ENCODE measurements around the gene ULK3. TPM values are rescaled to one million over a fixed set of nuclear protein-coding genes. Genes with fewer than 3 reads are reported as not detected.

ULK3 gene
- total and polyA plus RNA-seq, 2 of the 4 experiments (the other 2 are of a cell fraction) = 11.8 to 22.7 TPM

DNA sequence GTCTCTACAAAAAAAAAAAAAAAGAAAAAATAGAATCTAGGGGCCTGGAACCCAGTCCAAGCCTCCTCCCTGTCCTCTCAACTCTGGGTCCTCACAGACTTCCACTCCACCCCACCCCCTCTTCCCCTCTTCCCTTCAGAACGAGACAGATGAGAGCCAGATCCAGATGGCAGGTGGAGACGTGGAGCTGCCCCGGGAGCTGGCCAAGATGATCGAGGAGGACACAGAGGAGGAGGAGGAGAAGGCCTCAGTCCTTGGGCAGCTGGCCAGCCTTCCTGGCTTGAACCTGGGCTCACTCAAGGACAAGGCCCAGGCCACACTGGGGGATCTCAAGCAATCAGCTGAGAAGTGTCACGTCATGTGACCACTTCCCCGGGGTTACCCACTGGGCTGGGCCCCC is 13.0 kb downstream of the ULK3 start:
- no peak overlapping the region for H3K56ac ChIP-seq (ENCODE audit: extremely low read depth, insufficient read depth, low read length)
- H4K8ac ChIP-seq (ENCODE audit: low read depth in 2 of 2, low read length in 2 of 2) = no peak overlapping the region
- H3K9ac ChIP-seq (ENCODE audit: low read depth, low read length) = no peak overlapping the region
- H2BK15ac ChIP-seq (ENCODE audit: low read depth, low read length) = no peak overlapping the region
- no peaks in the 10 kb centered on the region for H3K9me3 ChIP-seq (ENCODE audit: control insufficient read depth, insufficient read depth, low read length)
- H2BK5ac ChIP-seq (ENCODE audit: low read depth, low read length, poor library complexity, severe bottlenecking) = no peak overlapping the region
- no peak overlapping the region for H3K4ac ChIP-seq (ENCODE audit: low read depth, low read length)
- DNase-seq = no peak
- H2AK9ac ChIP-seq (replicated peaks; ENCODE audit: low read depth, low read length, poor library complexity) = peak overlapping the region; percentile 16
- intact Hi-C loops (cut with micrococcal nuclease) (no loop called here), dilution Hi-C loops (cut with HindIII; ENCODE audit: low sequenced_read_pairs, unreplicated experiment) (no loop called here), in situ Hi-C loops (cut with MboI; ENCODE audit: low sequenced_read_pairs) (no loop called here)
- H3K4me2 ChIP-seq (ENCODE audit: low read depth, low read length) = no peak overlapping the region
- H2BK20ac ChIP-seq (ENCODE audit: low read depth, low read length) = no peak overlapping the region
- H3K27ac ChIP-seq (ENCODE audit: insufficient read depth, low read length) = no peak overlapping the region
- BruUV-seq (replicated peaks) = no TSS peak
- POLR2A ChIA-PET (ENCODE audit: unreplicated experiment) = interaction anchor here (0.5 kb wide), 1 partner anchor 51 kb away, joined by 3 read pairs; no protein-coding TSS in a partner anchor
- peaks cover 36% of the 10 kb centered on the region for H3K27me3 ChIP-seq (ENCODE audit: control insufficient read depth, insufficient read depth, low read length)
- no peaks in the 10 kb centered on the region for H3K36me3 ChIP-seq (ENCODE audit: control insufficient read depth, insufficient read depth, low read length)
- no peak for TF ChIP-seq MAZ (IDR thresholded peaks at IDR 0.05; ENCODE audit: borderline replicate concordance, low read depth, low read length)
- TF ChIP-seq RCOR1 (IDR thresholded peaks at IDR 0.05; ENCODE audit: insufficient replicate concordance, low read length) = no peak
- TF ChIP-seq, protein P1, sequence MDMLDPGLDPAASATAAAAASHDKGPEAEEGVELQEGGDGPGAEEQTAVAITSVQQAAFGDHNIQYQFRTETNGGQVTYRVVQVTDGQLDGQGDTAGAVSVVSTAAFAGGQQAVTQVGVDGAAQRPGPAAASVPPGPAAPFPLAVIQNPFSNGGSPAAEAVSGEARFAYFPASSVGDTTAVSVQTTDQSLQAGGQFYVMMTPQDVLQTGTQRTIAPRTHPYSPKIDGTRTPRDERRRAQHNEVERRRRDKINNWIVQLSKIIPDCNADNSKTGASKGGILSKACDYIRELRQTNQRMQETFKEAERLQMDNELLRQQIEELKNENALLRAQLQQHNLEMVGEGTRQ (IDR thresholded peaks at IDR 0.05; ENCODE audit: low read depth, low read length) = no peak
- TF ChIP-seq, protein P2, sequence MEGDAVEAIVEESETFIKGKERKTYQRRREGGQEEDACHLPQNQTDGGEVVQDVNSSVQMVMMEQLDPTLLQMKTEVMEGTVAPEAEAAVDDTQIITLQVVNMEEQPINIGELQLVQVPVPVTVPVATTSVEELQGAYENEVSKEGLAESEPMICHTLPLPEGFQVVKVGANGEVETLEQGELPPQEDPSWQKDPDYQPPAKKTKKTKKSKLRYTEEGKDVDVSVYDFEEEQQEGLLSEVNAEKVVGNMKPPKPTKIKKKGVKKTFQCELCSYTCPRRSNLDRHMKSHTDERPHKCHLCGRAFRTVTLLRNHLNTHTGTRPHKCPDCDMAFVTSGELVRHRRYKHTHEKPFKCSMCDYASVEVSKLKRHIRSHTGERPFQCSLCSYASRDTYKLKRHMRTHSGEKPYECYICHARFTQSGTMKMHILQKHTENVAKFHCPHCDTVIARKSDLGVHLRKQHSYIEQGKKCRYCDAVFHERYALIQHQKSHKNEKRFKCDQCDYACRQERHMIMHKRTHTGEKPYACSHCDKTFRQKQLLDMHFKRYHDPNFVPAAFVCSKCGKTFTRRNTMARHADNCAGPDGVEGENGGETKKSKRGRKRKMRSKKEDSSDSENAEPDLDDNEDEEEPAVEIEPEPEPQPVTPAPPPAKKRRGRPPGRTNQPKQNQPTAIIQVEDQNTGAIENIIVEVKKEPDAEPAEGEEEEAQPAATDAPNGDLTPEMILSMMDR (conservative IDR thresholded peaks at IDR 0.05; ENCODE audit: low read depth, low read length) = no peak
- no peak for TF ChIP-seq NFE2L2 (IDR thresholded peaks at IDR 0.05; ENCODE audit: low read depth, low read length)
- no peak for TF ChIP-seq SMC3 (IDR thresholded peaks at IDR 0.05; ENCODE audit: low read depth, low read length)
- TF ChIP-seq CEBPB (IDR thresholded peaks at IDR 0.05; ENCODE audit: low read depth, low read length) = no peak
- TF ChIP-seq, protein P3, sequence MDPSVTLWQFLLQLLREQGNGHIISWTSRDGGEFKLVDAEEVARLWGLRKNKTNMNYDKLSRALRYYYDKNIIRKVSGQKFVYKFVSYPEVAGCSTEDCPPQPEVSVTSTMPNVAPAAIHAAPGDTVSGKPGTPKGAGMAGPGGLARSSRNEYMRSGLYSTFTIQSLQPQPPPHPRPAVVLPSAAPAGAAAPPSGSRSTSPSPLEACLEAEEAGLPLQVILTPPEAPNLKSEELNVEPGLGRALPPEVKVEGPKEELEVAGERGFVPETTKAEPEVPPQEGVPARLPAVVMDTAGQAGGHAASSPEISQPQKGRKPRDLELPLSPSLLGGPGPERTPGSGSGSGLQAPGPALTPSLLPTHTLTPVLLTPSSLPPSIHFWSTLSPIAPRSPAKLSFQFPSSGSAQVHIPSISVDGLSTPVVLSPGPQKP (IDR thresholded peaks at IDR 0.05; ENCODE audit: borderline replicate concordance, low read depth, low read length) = no peak
- no peak for TF ChIP-seq MXI1 (IDR thresholded peaks at IDR 0.05; ENCODE audit: borderline replicate concordance, low read depth, low read length)
- no peak for TF ChIP-seq RAD21 (IDR thresholded peaks at IDR 0.05; ENCODE audit: low read length)
- no peak for TF ChIP-seq FOS (IDR thresholded peaks at IDR 0.05; ENCODE audit: low read depth, low read length)
- TF ChIP-seq CHD1 (IDR thresholded peaks at IDR 0.05; ENCODE audit: low read depth, low read length) = no peak
- no peak for TF ChIP-seq POLR2A (IDR thresholded peaks at IDR 0.05; ENCODE audit: low read depth, low read length)
- TF ChIP-seq BHLHE40 (IDR thresholded peaks at IDR 0.05; ENCODE audit: low read depth, low read length) = no peak
- no peak for TF ChIP-seq MAFK (IDR thresholded peaks at IDR 0.05; ENCODE audit: low read depth, low read length)
- TF ChIP-seq RFX5 (IDR thresholded peaks at IDR 0.05; ENCODE audit: low read depth, low read length) = no peak
- H2AFZ ChIP-seq (replicated peaks; ENCODE audit: low read length, poor library complexity) = peak overlapping the region; percentile 61
- H2AK5ac ChIP-seq (ENCODE audit: low read depth, low read length) = no peak overlapping the region
- no peak overlapping the region for H3K4me3 ChIP-seq (ENCODE audit: insufficient read depth, low read depth, low read length)
- WGBS, 2 experiments (ENCODE audit: extremely low coverage in 2 of 2, insufficient read length in 1 of 2) = 67% methylated on average over 4 of the region's 6 CpGs; no CpG with 5 or more reads in 1 of the 2 experiments
- H3K14ac ChIP-seq (replicated peaks; ENCODE audit: low read depth, low read length) = no peak overlapping the region
- H2BK120ac ChIP-seq (ENCODE audit: low read depth, low read length) = no peak overlapping the region
- no peak overlapping the region for H3K23ac ChIP-seq (ENCODE audit: low read depth, low read length)
- no peaks in the 10 kb centered on the region for H3K9me1 ChIP-seq (ENCODE audit: insufficient read depth, low read length)
- ATAC-seq (ENCODE audit: low read depth) = no peak
- no peak overlapping the region for H4K91ac ChIP-seq (ENCODE audit: insufficient read depth, low read depth, low read length)
- CTCF ChIA-PET = no interaction called here
- no peaks in the 10 kb centered on the region; the same call in 1 of the 2 replicates for H4K20me1 ChIP-seq (ENCODE audit: insufficient read depth, low read length)
- no peaks in the 10 kb centered on the region for H3K4me1 ChIP-seq (ENCODE audit: control insufficient read depth, insufficient read depth, low read length)
- H3K79me1 ChIP-seq (ENCODE audit: low read depth in 1 of 2, low read length in 2 of 2) = no peaks in the 10 kb centered on the region
- H4K5ac ChIP-seq (ENCODE audit: low read depth, low read length) = no peak overlapping the region
- H3K18ac ChIP-seq (ENCODE audit: low read depth, low read length) = no peak overlapping the region

Measured in IMR-90 (cell line).